Stomach (tissue), 9 donors: ENCODE results near the gene TAP2. TPM values are rescaled to one million over a fixed set of nuclear protein-coding genes. Genes with fewer than 3 reads are reported as not detected.

Source experiments
- DNase-seq, 2 donors: peaks; one replicate each; pipeline versions ENCODE4 v3.0.0 to v3.0.0-alpha.2; 2013 to 2019
- H3K27ac ChIP-seq, 5 donors: fragments of 200-600 bp in 4 of 5; sonication (generic) in 4 of 5; one replicate each; pipeline ENCODE4 v1.5.1; 2013 to 2019; ENCODE audit warnings: mild to moderate bottlenecking in 1 of 5, moderate library complexity in 1 of 5
- H3K27me3 ChIP-seq, 3 donors: fragments of 200-600 bp; sonication (generic); one replicate each; pipeline ENCODE4 v1.5.1; 2017 to 2019; ENCODE audit warnings: mixed run types in 1 of 3
- H3K36me3 ChIP-seq, 4 donors: fragments of 200-600 bp; sonication (generic); 1 replicate in 3 of 4; 2 replicates in 1 of 4; pipeline ENCODE4 v1.5.1; 2016 to 2019
- H3K4me1 ChIP-seq, 4 donors: fragments of 200-600 bp; sonication (generic); one replicate each; pipeline ENCODE4 v1.5.1; 2016 to 2019
- H3K4me3 ChIP-seq, 4 donors: fragments of 200-600 bp; sonication (generic) in 3 of 4; one replicate each; pipeline ENCODE4 v1.5.1; 2016 to 2019; ENCODE audit warnings: mild to moderate bottlenecking in 1 of 4
- H3K9me3 ChIP-seq, 4 donors: fragments of 200-600 bp; sonication (generic); one replicate each; pipeline ENCODE4 v1.5.1; 2016 to 2019
- CTCF ChIP-seq, 7 experiments: fragments of 450-650 bp in 4 of 7; fragments of 200-600 bp in 3 of 7; sonication (generic) in 3 of 7; IDR thresholded peaks; one replicate each; pipeline ENCODE4 v1.5.1; 2016 to 2019; ENCODE audit warnings: antibody characterized with exemption in 7 of 7, control low read depth in 2 of 7, mild to moderate bottlenecking in 1 of 7
- EP300 ChIP-seq: sonication (generic); formaldehyde crosslinking; IDR thresholded peaks from one replicate; pipeline ENCODE4 v1.6.1; 2017; ENCODE audit warnings: antibody characterized with exemption
- POLR2A ChIP-seq, 4 donors: fragments of 450-650 bp; IDR thresholded peaks; one replicate each; pipeline ENCODE4 v1.6.1; 2016; ENCODE audit warnings: antibody characterized with exemption in 4 of 4, control low read depth in 2 of 4, mild to moderate bottlenecking in 1 of 4, moderate library complexity in 1 of 4
- POLR2AphosphoS5 ChIP-seq, 3 donors: sonication (generic); formaldehyde crosslinking; IDR thresholded peaks; one replicate each; pipeline ENCODE4 v1.6.1; 2016; ENCODE audit warnings: antibody characterized with exemption in 3 of 3
- WGBS, 5 donors: extraction: QIAGEN DNeasy Blood & Tissue Kit in 3 of 5; methylation state at CpG; one replicate each; pipeline versions ENCODE4 v1.1.5 to v1.1.7; 2013 to 2018; 5-methylcytosine and 5-hydroxymethylcytosine counted together
- intact Hi-C: fragments of 100-400 bp; cut with DNase I; formaldehyde crosslinking; loops from one replicate; pipeline ENCODE4 v1.15.1; 2023; ENCODE audit warnings: low total_unique reads
- polyA plus RNA-seq, 3 donors: library from polyadenylated mRNA; stranded (reverse); fragments of 200-250 nt; gene quantifications; one replicate each; pipeline ENCODE4 v1.2.3, GENCODE V29; 2013
- total RNA-seq, 5 donors: library from RNA; depleted of rRNA; stranded (reverse); fragments of >200 nt; gene quantifications; one replicate each; pipeline versions ENCODE4 v1.1.0 to v1.2.3, GENCODE V29; 2014 to 2016
- donor health status: healthy with polysubstance abuse.
- donor health status: Bipolar disorder and iron deficiency.
- donor health status: healthy.

Gene TAP2
- total and polyA plus RNA-seq, 8 donors, result 1.2 to 449 (median 11.4) TPM

- intact Hi-C loops, result no loop called here
- 32 to 71% (median 48%) methylated on average over 2 of the region's 2 CpGs for WGBS, 5 donors
- H3K4me1 ChIP-seq, result no peaks in the 10 kb centered on the region
- H3K27ac ChIP-seq, result no peak overlapping the region
- H3K9me3 ChIP-seq, result peaks cover 0 to 7% (median 2%) of the 10 kb centered on the region in 4 donors
- no peak overlapping the region for H3K4me3 ChIP-seq
- H3K27me3 ChIP-seq, result peaks cover 0 to 59% (median 7%) of the 10 kb centered on the region in 3 donors
- no peak for TF ChIP-seq POLR2A (IDR thresholded peaks at IDR 0.05)
- no peaks in the 10 kb centered on the region for H3K36me3 ChIP-seq
- DNase-seq, result no peak
These were observed 35.1 kb downstream of the TAP2 start for GRCh38 chr6:32803416-32803815.

GRCh38 chr6:32799740-32800139 lies 38.8 kb downstream of the TAP2 start:
- no peaks in the 10 kb centered on the region for H3K36me3 ChIP-seq
- no peak for DNase-seq
- peaks cover 0 to 12% (median 9%) of the 10 kb centered on the region in 4 donors for H3K4me1 ChIP-seq
- 75 to 95% (median 83%) methylated on average over 3 of the region's 3 CpGs for WGBS, 5 donors
- H3K27me3 ChIP-seq, result peaks cover 0 to 74% (median 0%) of the 10 kb centered on the region in 3 donors
- peaks cover 0 to 7% (median 2%) of the 10 kb centered on the region in 4 donors for H3K9me3 ChIP-seq
- TF ChIP-seq POLR2A (IDR thresholded peaks at IDR 0.05), result no peak
- no peak for TF ChIP-seq POLR2AphosphoS5 (IDR thresholded peaks at IDR 0.05)
- TF ChIP-seq CTCF (IDR thresholded peaks at IDR 0.05), result no peak
- TF ChIP-seq EP300, result no peak
- no peak overlapping the region for H3K4me3 ChIP-seq
- intact Hi-C loops, result loop anchor here (5.0 kb wide), 1 partner anchor 387 kb away; no protein-coding TSS in a partner anchor
- no peak overlapping the region for H3K27ac ChIP-seq

GRCh38 chr6:32799168-32799567 lies 39.4 kb downstream of the TAP2 start:
- no peak for TF ChIP-seq CTCF (IDR thresholded peaks at IDR 0.05)
- TF ChIP-seq EP300, result no peak
- no peak for TF ChIP-seq POLR2A (IDR thresholded peaks at IDR 0.05)
- TF ChIP-seq POLR2AphosphoS5 (IDR thresholded peaks at IDR 0.05), result no peak

GRCh38 chr6:32796848-32797776 lies 41.4 kb downstream of the TAP2 start:
- 9 to 12% (median 11%) methylated on average over 30 of the region's 30 CpGs for WGBS, 5 donors
- H3K4me1 ChIP-seq, result peaks cover 0 to 12% (median 9%) of the 10 kb centered on the region in 4 donors
- H3K9me3 ChIP-seq, result peaks cover 0 to 7% (median 2%) of the 10 kb centered on the region in 4 donors
- H3K4me3 ChIP-seq, result no peak overlapping the region
- peak; percentile 85 to 86 for DNase-seq
- TF ChIP-seq POLR2A (IDR thresholded peaks at IDR 0.05) (no peak), CTCF (IDR thresholded peaks at IDR 0.05) (peak in 5 of 7 experiments; percentile 86 to 94 (median 90)), POLR2AphosphoS5 (IDR thresholded peaks at IDR 0.05) (no peak)
- no peak overlapping the region for H3K27ac ChIP-seq
- intact Hi-C loops, result loop anchor here (5.0 kb wide), 1 partner anchor 385 kb away; no protein-coding TSS in a partner anchor
- peaks cover 0 to 78% (median 0%) of the 10 kb centered on the region in 3 donors for H3K27me3 ChIP-seq
- no peaks in the 10 kb centered on the region for H3K36me3 ChIP-seq

More at GRCh38 chr6:32799168-32799567, 39.4 kb downstream of the TAP2 start:
- intact Hi-C loops, result loop anchor here (5.0 kb wide), 1 partner anchor 387 kb away; no protein-coding TSS in a partner anchor
- Histone ChIP-seq H3K4me1 (peaks cover 0 to 12% (median 9%) of the 10 kb centered on the region in 4 donors), H3K27me3 (peaks cover 0 to 80% (median 0%) of the 10 kb centered on the region in 3 donors), H3K27ac (no peak overlapping the region), H3K36me3 (no peaks in the 10 kb centered on the region), H3K9me3 (peaks cover 0 to 7% (median 2%) of the 10 kb centered on the region in 4 donors), H3K4me3 (no peak overlapping the region)
- WGBS, 5 donors, result 95 to 99% (median 97%) methylated on average over 3 of the region's 3 CpGs
- no peak for DNase-seq
